Measurements from ENCODE around the gene FNDC10.

DNA sequence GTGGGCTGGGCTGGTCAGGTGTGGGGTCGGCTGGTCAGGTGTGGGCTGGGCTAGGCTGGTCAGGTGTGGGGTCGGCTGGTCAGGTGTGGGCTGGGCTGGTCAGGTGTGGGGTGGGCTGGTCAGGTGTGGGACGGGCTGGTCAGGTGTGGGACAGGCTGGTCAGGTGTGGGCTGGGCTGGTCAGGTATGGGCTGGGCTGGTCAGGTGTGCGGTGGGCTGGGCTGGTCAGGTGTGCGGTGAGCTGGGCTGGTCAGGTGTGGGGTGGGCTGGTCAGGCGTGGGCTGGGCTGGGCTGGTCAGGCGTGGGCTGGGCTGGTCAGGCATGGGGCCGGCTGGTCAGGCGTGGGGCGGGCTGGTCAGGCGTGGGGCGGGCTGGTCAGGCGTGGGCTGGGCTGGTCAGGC, 6.3 kb upstream of the FNDC10 start:
- TF ChIP-seq CTCF (IDR thresholded peaks at IDR 0.05) (no peak), POLR2A (IDR thresholded peaks at IDR 0.05; ENCODE audit: low read depth) (no peak), POLR2AphosphoS5 (IDR thresholded peaks at IDR 0.05) (no peak)

All from esophagus muscularis mucosa (tissue), 3 donors.